H1 (cell line): ENCODE data around the gene F8.

Source experiments
- CEBPB ChIP-seq: IDR thresholded peaks from 2 replicates; pipeline ENCODE4 v1.6.1; 2012; ENCODE audit warnings: low read depth, low read length
- CTCF ChIP-seq, 3 experiments: IDR thresholded peaks; 1 replicate in 2 of 3; 2 replicates in 1 of 3; pipeline versions ENCODE4 v1.5.1 to v1.6.1; 2011; ENCODE audit warnings: low read length in 3 of 3, mild to moderate bottlenecking in 3 of 3, inconsistent platforms in 2 of 3, low read depth in 1 of 3, moderate library complexity in 1 of 3; ENCODE audit not compliant: insufficient read depth in 1 of 3; ENCODE audit errors: control extremely low read depth in 1 of 3
- HDAC2 ChIP-seq, 2 experiments: fragments of 300-600 bp in 1 of 2; sonication (generic) in 1 of 2; IDR thresholded peaks; 2 replicates each; pipeline ENCODE4 v1.6.1; 2011 to 2012; ENCODE audit warnings: low read depth in 2 of 2, low read length in 2 of 2, mild to moderate bottlenecking in 2 of 2, moderate library complexity in 2 of 2, borderline replicate concordance in 1 of 2, inconsistent platforms in 1 of 2
- KDM5A ChIP-seq: fragments of 200-600 bp; IDR thresholded peaks from 2 replicates; pipeline ENCODE4 v1.7.1; 2012; ENCODE audit warnings: mild to moderate bottlenecking, low read length, inconsistent platforms, mixed read lengths
- SP1 ChIP-seq: IDR thresholded peaks from 2 replicates; pipeline ENCODE4 v1.6.1; 2011; ENCODE audit warnings: low read depth, low read length

GRCh38 chrX:154821523-154821922 lies 201.0 kb downstream of the F8 start:
- no peak for TF ChIP-seq SP1
- TF ChIP-seq HDAC2 (IDR thresholded peaks at IDR 0.05; ENCODE audit: borderline replicate concordance in 1 of 2, low read depth in 2 of 2, low read length in 2 of 2): no peak
- no peak for TF ChIP-seq CTCF (IDR thresholded peaks at IDR 0.05; ENCODE audit: control extremely low read depth in 1 of 3, insufficient read depth in 1 of 3, low read depth in 1 of 3, low read length in 3 of 3)
- no peak for TF ChIP-seq CEBPB
- TF ChIP-seq KDM5A: no peak
